Muscle of arm (tissue), 12 donors: ENCODE data around the gene MYPN. TPM values are rescaled to one million over a fixed set of nuclear protein-coding genes. Genes with fewer than 3 reads are reported as not detected.

Source experiments
- polyA plus RNA-seq, 12 donors: library from polyadenylated mRNA; unstranded; fragments of 120-200 nt; gene quantifications; one replicate each; pipeline ENCODE4 v1.2.1, GENCODE V29; 2013; ENCODE audit not compliant: insufficient read length in 12 of 12

The MYPN gene
- polyA plus RNA-seq, 12 donors: 29.1 to 122 (median 89.3) TPM; not detected in 1

Other genes with a start within 250 kb of the MYPN start
- 10 to 100 TPM in 11 of 12 donors, not detected in 1; 20.5 to 41.1 (median 25.0) TPM for gene SIRT1, start 224.8 kb upstream of the MYPN start, polyA plus RNA-seq
- gene HERC4, start 34.2 kb upstream of the MYPN start, polyA plus RNA-seq: 10 to 100 TPM in 11 of 12 donors, not detected in 1; 27.8 to 47.8 (median 36.1) TPM
- under 1 TPM in 5 of 12 donors, not detected in 7; 0.13 to 0.32 (median 0.17) TPM for gene ATOH7, start 122.6 kb downstream of the MYPN start, polyA plus RNA-seq
- 100 to 1,000 TPM in 11 of 12 donors, not detected in 1; 159 to 304 (median 211) TPM for gene HNRNPH3, start 222.6 kb downstream of the MYPN start, polyA plus RNA-seq
- gene PBLD, start 223.4 kb downstream of the MYPN start, polyA plus RNA-seq: 10 to 100 TPM in 2 of 12 donors, 1 to 10 TPM in 9, not detected in 1; 5.2 to 17.3 (median 8.0) TPM